ENCODE results near the gene SP7. TPM values are rescaled to one million over a fixed set of nuclear protein-coding genes. Genes with fewer than 3 reads are reported as not detected.
A peak's percentile ranks its signal among the peaks of the same experiment; 100 is the strongest.

Gene SP7
- total RNA-seq, 1 experiment from 2014 or later, result not detected

- Mint-ChIP-seq H3K27me3 (ENCODE audit: low read depth) (peaks cover 1% of the 10 kb centered on the region; the same call in 1 of the 2 replicates), H3K9me3 (no peaks in the 10 kb centered on the region; a peak in 1 of 5 replicates), H3K36me3 (ENCODE audit: insufficient read depth in 1 of 3, low read depth in 3 of 3) (peaks cover 17 to 68% (median 51%) of the 10 kb centered on the region in 3 experiments; a peak in 6 of 7 replicates), H3K4me1 (peaks cover 12 to 25% of the 10 kb centered on the region in 2 experiments), H3K27ac (peak overlapping the region; percentile 1 to 93 (median 46); a peak in 5 of 7 replicates), H3K4me3 (peak overlapping the region; percentile 92 to 99)
- Histone ChIP-seq H3K4me1 (ENCODE audit: insufficient read depth, low read length) (no peaks in the 10 kb centered on the region), H3K79me2 (ENCODE audit: insufficient read depth, low read length) (peaks cover 5% of the 10 kb centered on the region; the same call in 1 of the 2 replicates), H3K23me2 (ENCODE audit: insufficient read length, low read depth, low read length, poor library complexity, severe bottlenecking) (peaks cover 12% of the 10 kb centered on the region), H3K9me3 (ENCODE audit: control insufficient read depth, low read depth, low read length) (no peaks in the 10 kb centered on the region), H2BK120ac (ENCODE audit: low read depth, low read length, poor library complexity, severe bottlenecking) (no peak overlapping the region), H3K79me1 (ENCODE audit: insufficient read depth, low read depth, low read length, poor library complexity, severe bottlenecking) (peaks cover 3% of the 10 kb centered on the region), H3K9ac (ENCODE audit: extremely low read depth, insufficient read length, low read length) (peak overlapping the region; percentile 73), H3K14ac (ENCODE audit: insufficient read depth, low read length) (no peak overlapping the region), H3K27ac (ENCODE audit: insufficient read length, low read depth, low read length) (no peak overlapping the region), H3K27me3 (ENCODE audit: insufficient read depth, low read length) (no peaks in the 10 kb centered on the region), H3K56ac (ENCODE audit: insufficient read length, low read depth, low read length) (no peak overlapping the region), H2BK15ac (ENCODE audit: low read depth, low read length) (no peak overlapping the region), H4K20me1 (ENCODE audit: control insufficient read depth, insufficient read depth, insufficient read length) (no peaks in the 10 kb centered on the region), H3K23ac (ENCODE audit: insufficient read length, low read depth, low read length) (no peak overlapping the region), H3K4me2 (ENCODE audit: insufficient read depth, insufficient read length, low read length) (peak overlapping the region; percentile 83), H4K91ac (ENCODE audit: insufficient read length, low read depth, low read length) (no peak overlapping the region), H3K18ac (ENCODE audit: insufficient read length, low read depth, low read length) (no peak overlapping the region), H2AFZ (ENCODE audit: low read length) (no peak overlapping the region), H3K4ac (ENCODE audit: low read depth, low read length) (no peak overlapping the region), H2BK20ac (ENCODE audit: low read depth, low read length, poor library complexity, severe bottlenecking) (no peak overlapping the region), H4K5ac (ENCODE audit: insufficient read length, low read depth, low read length) (no peak overlapping the region), H3T11ph (ENCODE audit: low read length) (no peak overlapping the region), H2BK5ac (ENCODE audit: insufficient read length, low read length) (no peak overlapping the region), H4K8ac (replicated peaks; ENCODE audit: insufficient read length, low read depth, low read length) (no peak overlapping the region), H2BK12ac (ENCODE audit: insufficient read length, low read depth, low read length) (no peak overlapping the region), H2AK5ac (ENCODE audit: insufficient read length, low read length) (no peak overlapping the region)
- no peak for DNase-seq
- WGBS (ENCODE audit: extremely low coverage, insufficient read length, low lambda C conversion rate), result no CpG with 5 or more reads among the region's 12 CpGs
- TF ChIP-seq, protein P1, sequence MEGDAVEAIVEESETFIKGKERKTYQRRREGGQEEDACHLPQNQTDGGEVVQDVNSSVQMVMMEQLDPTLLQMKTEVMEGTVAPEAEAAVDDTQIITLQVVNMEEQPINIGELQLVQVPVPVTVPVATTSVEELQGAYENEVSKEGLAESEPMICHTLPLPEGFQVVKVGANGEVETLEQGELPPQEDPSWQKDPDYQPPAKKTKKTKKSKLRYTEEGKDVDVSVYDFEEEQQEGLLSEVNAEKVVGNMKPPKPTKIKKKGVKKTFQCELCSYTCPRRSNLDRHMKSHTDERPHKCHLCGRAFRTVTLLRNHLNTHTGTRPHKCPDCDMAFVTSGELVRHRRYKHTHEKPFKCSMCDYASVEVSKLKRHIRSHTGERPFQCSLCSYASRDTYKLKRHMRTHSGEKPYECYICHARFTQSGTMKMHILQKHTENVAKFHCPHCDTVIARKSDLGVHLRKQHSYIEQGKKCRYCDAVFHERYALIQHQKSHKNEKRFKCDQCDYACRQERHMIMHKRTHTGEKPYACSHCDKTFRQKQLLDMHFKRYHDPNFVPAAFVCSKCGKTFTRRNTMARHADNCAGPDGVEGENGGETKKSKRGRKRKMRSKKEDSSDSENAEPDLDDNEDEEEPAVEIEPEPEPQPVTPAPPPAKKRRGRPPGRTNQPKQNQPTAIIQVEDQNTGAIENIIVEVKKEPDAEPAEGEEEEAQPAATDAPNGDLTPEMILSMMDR (conservative IDR thresholded peaks at IDR 0.05), result no peak
Observed at GRCh38 chr12:53300187-53300586, 36.0 kb downstream of the SP7 start.
